DOHH2 (cell line): ENCODE measurements around the gene CTIF.

Experiments used
- EZH2phosphoT487 ChIP-seq: fragments of 200-600 bp; sonication (generic); IDR thresholded peaks from 2 replicates; pipeline ENCODE4 v1.6.1; 2017; ENCODE audit warnings: borderline replicate concordance, mild to moderate bottlenecking, antibody characterized with exemption, low read length, moderate library complexity, mixed read lengths
- TF ChIP-seq, protein P1 (sequence below): fragments of 200-600 bp; sonication (generic); IDR thresholded peaks from one replicate; pipeline ENCODE4 v1.5.1; 2014; ENCODE audit warnings: antibody characterized with exemption, mild to moderate bottlenecking, low read depth, low read length; ENCODE audit not compliant: poor library complexity, severe bottlenecking

DNA sequence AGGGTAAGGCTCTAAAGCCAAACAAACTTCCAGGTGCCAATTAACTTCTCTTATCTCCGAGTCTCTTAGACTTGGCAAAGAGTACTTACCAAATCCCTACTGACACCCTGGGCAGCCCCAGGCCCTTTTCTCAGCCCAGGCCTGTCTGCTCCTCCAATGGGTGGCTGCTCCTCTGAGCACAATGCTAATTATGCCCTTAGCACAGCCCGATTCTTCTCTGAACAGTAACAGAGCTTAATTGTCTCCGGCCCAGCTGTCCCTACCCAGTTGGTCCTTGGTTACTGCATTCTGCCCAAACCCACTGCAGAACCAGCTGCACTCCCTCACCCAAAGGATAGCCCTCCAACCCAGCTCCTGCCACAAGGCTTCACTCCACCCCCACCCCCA lies 301.7 kb downstream of the CTIF start:
- TF ChIP-seq, protein P1, sequence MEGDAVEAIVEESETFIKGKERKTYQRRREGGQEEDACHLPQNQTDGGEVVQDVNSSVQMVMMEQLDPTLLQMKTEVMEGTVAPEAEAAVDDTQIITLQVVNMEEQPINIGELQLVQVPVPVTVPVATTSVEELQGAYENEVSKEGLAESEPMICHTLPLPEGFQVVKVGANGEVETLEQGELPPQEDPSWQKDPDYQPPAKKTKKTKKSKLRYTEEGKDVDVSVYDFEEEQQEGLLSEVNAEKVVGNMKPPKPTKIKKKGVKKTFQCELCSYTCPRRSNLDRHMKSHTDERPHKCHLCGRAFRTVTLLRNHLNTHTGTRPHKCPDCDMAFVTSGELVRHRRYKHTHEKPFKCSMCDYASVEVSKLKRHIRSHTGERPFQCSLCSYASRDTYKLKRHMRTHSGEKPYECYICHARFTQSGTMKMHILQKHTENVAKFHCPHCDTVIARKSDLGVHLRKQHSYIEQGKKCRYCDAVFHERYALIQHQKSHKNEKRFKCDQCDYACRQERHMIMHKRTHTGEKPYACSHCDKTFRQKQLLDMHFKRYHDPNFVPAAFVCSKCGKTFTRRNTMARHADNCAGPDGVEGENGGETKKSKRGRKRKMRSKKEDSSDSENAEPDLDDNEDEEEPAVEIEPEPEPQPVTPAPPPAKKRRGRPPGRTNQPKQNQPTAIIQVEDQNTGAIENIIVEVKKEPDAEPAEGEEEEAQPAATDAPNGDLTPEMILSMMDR = no peak
- no peak for TF ChIP-seq EZH2phosphoT487
